ENCODE data around the gene TNFRSF4. TPM values are rescaled to one million over a fixed set of nuclear protein-coding genes. Genes with fewer than 3 reads are reported as not detected.

TNFRSF4 gene
- total and polyA plus RNA-seq, 5 donors from 2014 or later, result 19.0 to 65.8 (median 33.9) TPM

DNA sequence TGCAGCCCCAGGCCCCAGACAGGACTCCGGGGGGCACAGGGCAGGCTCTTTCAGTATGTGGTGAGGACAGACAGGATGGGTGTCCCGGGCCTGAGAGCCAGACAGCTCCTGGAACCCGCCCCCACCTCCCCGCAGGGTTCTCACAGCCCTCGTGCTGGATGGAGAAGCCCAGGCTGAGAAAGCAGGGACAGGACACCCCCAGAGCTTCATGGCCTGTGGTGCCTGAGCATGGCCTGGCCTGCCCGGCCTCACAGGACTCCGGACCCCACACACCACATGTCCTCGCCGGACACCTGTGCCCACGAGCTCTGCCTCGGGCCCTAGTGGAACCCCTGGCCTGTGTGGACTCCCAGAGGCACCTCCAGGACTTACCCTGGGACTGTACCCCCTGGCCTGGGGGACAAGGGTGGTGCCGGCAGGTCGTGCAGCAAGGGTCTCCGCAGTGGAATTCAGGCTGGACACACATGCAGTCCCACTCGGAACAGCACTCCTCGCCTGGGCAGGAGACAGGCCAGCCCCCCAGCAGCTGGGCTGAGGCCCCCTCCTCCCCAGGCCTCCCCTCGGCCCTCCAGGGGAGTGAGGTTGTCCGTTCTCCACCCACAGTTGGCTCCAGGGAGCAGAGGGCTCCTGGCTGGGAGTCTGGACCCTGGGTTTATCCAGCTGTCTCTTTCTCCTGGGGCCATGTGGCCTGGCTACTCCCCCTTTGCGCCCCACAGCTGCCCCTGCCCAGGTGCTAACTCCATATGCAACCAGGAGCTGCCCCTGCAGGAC, 8.8 kb downstream of the TNFRSF4 start:
- Mint-ChIP-seq H3K9me3 (no peaks in the 10 kb centered on the region), H3K27me3 (peaks cover 7% of the 10 kb centered on the region), H3K27ac (no peak overlapping the region), H3K4me1 (peaks cover 0 to 28% (median 13%) of the 10 kb centered on the region in 4 donors), H3K4me3 (peak overlapping the region; percentile 63 to 78 (median 73)), H3K36me3 (no peaks in the 10 kb centered on the region)
- Histone ChIP-seq H3K27me3 (ENCODE audit: control insufficient read depth, insufficient read depth, low read length) (no peaks in the 10 kb centered on the region), H3K27ac (ENCODE audit: insufficient read depth, low read length, poor library complexity, severe bottlenecking) (peak overlapping the region; percentile 88), H3K4me1 (ENCODE audit: control insufficient read depth, insufficient read depth, low read length, poor library complexity, severe bottlenecking) (peaks cover 59% of the 10 kb centered on the region), H3K4me3 (ENCODE audit: low read depth, low read length) (no peak overlapping the region), H3K36me3 (ENCODE audit: control insufficient read depth, insufficient read depth, low read length) (no peaks in the 10 kb centered on the region), H3K9me3 (ENCODE audit: control insufficient read depth in 2 of 2, low read length in 2 of 2) (no peaks in the 10 kb centered on the region)
- ATAC-seq (ENCODE audit: low read depth in 2 of 2), result no peak
- peak in 1 of 3 donors; percentile 1 for DNase-seq

DNA sequence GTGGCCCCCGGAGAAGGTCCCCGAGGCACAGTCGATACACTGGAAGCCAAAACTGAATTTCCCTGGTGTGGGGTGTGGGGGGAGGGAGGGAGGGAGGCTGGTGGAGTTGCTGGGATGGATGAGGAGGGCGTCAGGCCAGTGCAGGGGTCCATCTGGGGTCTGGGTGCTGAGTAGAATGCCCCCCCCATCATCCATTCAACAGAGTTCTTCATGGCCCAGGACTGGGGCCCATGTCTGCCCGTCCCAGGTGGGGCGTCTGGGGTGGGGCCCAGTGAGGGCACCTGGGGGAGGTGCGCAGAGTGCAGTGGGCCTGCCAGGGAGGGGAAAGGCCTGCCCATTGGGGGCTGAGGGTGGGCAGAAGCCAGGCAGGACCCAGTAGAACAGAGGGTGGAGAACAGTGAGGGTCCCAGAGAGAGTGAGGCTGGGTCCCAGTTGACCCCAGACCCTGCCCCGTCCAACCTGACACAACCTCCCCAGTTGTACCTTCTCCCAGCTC, 9.5 kb downstream of the TNFRSF4 start:
- Histone ChIP-seq H3K27me3 (ENCODE audit: control insufficient read depth, insufficient read depth, low read length) (no peaks in the 10 kb centered on the region), H3K36me3 (ENCODE audit: control insufficient read depth, insufficient read depth, low read length) (no peaks in the 10 kb centered on the region), H3K9me3 (ENCODE audit: control insufficient read depth in 2 of 2, low read length in 2 of 2) (no peaks in the 10 kb centered on the region), H3K27ac (ENCODE audit: insufficient read depth, low read length, poor library complexity, severe bottlenecking) (peak overlapping the region; percentile 88), H3K4me3 (ENCODE audit: low read depth, low read length) (no peak overlapping the region), H3K4me1 (ENCODE audit: control insufficient read depth, insufficient read depth, low read length, poor library complexity, severe bottlenecking) (peaks cover 58% of the 10 kb centered on the region)
- H3K36me3 Mint-ChIP-seq, result no peaks in the 10 kb centered on the region
- peak overlapping the region in 1 of 3 donors; percentile 43 for H3K27ac Mint-ChIP-seq
- ATAC-seq (ENCODE audit: low read depth in 2 of 2), result no peak
- peaks cover 7% of the 10 kb centered on the region for H3K27me3 Mint-ChIP-seq
- no peaks in the 10 kb centered on the region for H3K9me3 Mint-ChIP-seq
- peak in 1 of 3 donors; percentile 1 for DNase-seq
- H3K4me3 Mint-ChIP-seq, result peak overlapping the region in 3 of 4 donors; percentile 31 to 81 (median 63)
- H3K4me1 Mint-ChIP-seq, result peaks cover 0 to 29% (median 11%) of the 10 kb centered on the region in 4 donors

DNA sequence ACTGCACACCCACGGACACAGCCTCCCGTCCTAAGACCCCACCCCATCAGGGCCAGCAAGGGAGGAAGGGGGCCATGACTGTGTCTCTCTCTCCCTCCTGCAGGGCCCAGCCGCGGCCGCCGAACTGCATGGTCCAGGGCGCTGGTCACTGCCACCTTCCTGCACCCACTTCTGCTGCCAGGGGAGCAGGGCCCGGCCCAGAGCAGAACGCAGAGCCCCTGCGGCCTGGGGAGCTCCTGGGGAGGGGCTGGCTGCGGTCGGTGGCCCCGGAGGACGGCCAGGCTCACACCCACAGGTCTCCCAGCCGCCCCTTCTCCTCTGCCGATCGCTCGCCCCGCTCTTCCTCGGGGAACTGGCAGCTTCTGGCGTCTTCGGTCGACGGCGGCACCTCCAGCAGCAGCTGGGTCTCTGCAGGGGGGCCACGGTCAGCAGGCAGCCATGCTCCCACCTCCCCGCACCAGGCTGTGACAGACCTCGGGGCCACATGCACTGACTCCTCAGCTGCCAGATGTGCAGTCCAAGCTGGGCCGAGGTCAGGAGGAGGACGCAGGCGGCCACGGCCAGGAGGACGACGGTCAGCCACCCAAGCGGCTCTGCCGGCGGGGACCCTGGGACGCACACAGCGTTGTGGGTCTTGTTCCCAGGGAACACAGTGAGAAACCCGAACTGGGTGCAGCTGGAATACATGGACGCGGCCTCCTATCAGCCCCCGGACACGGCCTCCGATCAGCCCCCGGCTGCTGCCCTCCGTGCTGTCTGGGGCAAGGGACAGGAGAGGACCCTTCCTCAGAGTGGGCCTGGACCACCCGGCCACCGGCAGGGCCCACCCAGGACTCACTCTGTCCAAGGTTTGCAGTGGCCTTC, 10.2 kb downstream of the TNFRSF4 start:
- peaks cover 0 to 25% (median 9%) of the 10 kb centered on the region in 4 donors for H3K4me1 Mint-ChIP-seq
- ATAC-seq (ENCODE audit: low read depth in 2 of 2) (no peak), DNase-seq (peak in 1 of 3 donors; percentile 1)
- Histone ChIP-seq H3K27ac (ENCODE audit: insufficient read depth, low read length, poor library complexity, severe bottlenecking) (peak overlapping the region; percentile 88), H3K4me1 (ENCODE audit: control insufficient read depth, insufficient read depth, low read length, poor library complexity, severe bottlenecking) (peaks cover 51% of the 10 kb centered on the region), H3K4me3 (ENCODE audit: low read depth, low read length) (no peak overlapping the region), H3K27me3 (ENCODE audit: control insufficient read depth, insufficient read depth, low read length) (no peaks in the 10 kb centered on the region), H3K9me3 (ENCODE audit: control insufficient read depth in 2 of 2, low read length in 2 of 2) (no peaks in the 10 kb centered on the region), H3K36me3 (ENCODE audit: control insufficient read depth, insufficient read depth, low read length) (no peaks in the 10 kb centered on the region)
- no peaks in the 10 kb centered on the region for H3K36me3 Mint-ChIP-seq
- peaks cover 7% of the 10 kb centered on the region for H3K27me3 Mint-ChIP-seq
- no peaks in the 10 kb centered on the region for H3K9me3 Mint-ChIP-seq
- peak overlapping the region in 1 of 4 donors; percentile 81 for H3K4me3 Mint-ChIP-seq
- H3K27ac Mint-ChIP-seq, result no peak overlapping the region

DNA sequence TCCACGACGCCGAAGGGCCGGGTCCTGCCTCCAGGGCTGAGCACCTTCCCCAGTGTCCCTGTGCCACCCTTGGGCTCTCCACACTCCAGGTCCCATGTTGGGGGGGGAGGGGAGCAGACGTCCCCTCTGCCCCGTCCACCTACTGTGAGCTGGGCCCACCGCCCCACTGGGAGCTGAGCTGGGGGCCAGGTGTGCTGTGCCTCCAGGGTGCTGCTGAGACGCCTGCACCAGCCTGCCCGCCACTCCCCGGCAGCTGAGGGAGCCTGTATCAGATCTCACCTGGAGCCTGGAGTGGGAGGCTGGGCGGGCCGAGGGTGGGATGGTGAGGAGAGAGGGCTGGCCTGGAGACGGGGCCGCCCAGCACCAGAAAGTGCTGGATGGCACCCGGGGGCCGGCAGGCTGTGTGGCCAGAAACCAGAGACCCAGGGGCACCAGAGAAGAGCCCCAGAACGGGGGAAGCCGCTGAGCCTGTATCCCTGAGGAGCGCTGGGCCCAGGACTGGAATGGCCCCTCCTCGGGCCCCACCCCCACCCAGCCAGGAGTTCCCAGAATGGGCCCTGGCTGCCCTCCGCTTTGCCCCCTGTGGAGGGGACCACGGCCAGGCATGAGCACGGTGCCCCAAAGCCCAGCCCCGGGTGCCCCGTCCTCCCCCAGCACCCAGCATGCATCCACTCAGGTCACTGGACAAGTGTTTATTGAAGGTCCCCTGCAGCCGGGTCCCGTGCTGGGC, 11.0 kb downstream of the TNFRSF4 start:
- Histone ChIP-seq H3K4me3 (ENCODE audit: low read depth, low read length) (no peak overlapping the region), H3K4me1 (ENCODE audit: control insufficient read depth, insufficient read depth, low read length, poor library complexity, severe bottlenecking) (peaks cover 43% of the 10 kb centered on the region), H3K27me3 (ENCODE audit: control insufficient read depth, insufficient read depth, low read length) (no peaks in the 10 kb centered on the region), H3K9me3 (ENCODE audit: control insufficient read depth in 2 of 2, low read length in 2 of 2) (no peaks in the 10 kb centered on the region), H3K27ac (ENCODE audit: insufficient read depth, low read length, poor library complexity, severe bottlenecking) (peak overlapping the region; percentile 33), H3K36me3 (ENCODE audit: control insufficient read depth, insufficient read depth, low read length) (no peaks in the 10 kb centered on the region)
- H3K27me3 Mint-ChIP-seq, result peaks cover 1% of the 10 kb centered on the region
- ATAC-seq (ENCODE audit: low read depth in 2 of 2), result no peak
- no peaks in the 10 kb centered on the region for H3K36me3 Mint-ChIP-seq
- peak overlapping the region in 2 of 4 donors; percentile 35 to 38 for H3K4me3 Mint-ChIP-seq
- H3K27ac Mint-ChIP-seq, result no peak overlapping the region
- H3K4me1 Mint-ChIP-seq, result peaks cover 0 to 18% (median 4%) of the 10 kb centered on the region in 4 donors
- DNase-seq, result peak in 1 of 3 donors; percentile 6
- no peaks in the 10 kb centered on the region for H3K9me3 Mint-ChIP-seq

DNA sequence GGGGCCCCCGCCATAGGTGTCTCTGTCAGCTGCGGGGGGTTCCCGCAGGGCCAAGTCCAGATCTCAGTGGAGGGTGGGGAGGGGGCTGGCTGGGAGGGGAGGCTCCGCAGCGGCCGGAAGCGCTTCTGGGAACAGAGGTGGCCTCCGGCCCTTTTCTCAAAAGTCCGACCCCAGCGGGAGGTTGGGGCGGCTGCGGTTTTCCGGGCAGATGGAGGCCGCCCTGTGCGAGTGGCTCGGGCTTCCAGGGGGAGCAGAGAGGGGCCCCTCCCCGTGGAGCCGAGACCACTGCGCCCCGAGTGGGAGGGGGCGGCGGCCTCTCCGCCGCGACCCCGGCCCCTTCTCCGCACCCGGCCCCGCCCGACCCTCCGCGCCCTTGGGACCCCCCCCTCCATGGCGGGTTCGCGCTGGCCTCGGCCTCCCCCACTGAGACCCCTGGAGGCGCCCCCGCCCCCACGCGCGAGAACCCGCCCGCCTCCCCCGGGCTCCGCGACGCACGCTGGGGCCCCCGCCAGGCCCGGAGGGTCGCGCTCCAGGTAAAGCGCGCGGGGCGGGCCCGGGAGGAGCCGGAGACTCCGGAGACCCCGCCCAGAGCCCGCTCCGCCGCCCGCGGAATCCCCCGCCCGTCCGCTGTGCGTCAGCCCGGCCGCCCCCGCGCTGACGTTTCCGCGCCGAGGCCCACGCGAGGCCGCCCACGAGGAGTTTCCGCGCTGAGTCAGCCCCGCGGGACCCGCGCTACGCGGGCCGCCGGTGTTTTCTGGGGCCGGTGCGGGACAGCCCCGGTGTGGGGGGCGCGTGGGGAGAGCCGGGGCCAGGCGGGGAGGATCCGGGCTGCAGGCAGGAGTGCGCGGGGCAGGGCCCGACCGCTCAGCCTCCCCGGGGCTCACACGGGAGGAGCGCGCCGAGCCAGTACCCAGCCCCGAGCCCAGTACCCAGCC, 12.8 kb downstream of the TNFRSF4 start:
- Histone ChIP-seq H3K27ac (ENCODE audit: insufficient read depth, low read length, poor library complexity, severe bottlenecking) (peak overlapping the region; percentile 84), H3K4me3 (ENCODE audit: low read depth, low read length) (no peak overlapping the region), H3K27me3 (ENCODE audit: control insufficient read depth, insufficient read depth, low read length) (no peaks in the 10 kb centered on the region), H3K36me3 (ENCODE audit: control insufficient read depth, insufficient read depth, low read length) (no peaks in the 10 kb centered on the region), H3K4me1 (ENCODE audit: control insufficient read depth, insufficient read depth, low read length, poor library complexity, severe bottlenecking) (peaks cover 25% of the 10 kb centered on the region), H3K9me3 (ENCODE audit: control insufficient read depth in 2 of 2, low read length in 2 of 2) (no peaks in the 10 kb centered on the region)
- Mint-ChIP-seq H3K4me1 (peaks cover 0 to 11% (median 1%) of the 10 kb centered on the region in 4 donors), H3K27ac (no peak overlapping the region), H3K9me3 (no peaks in the 10 kb centered on the region), H3K27me3 (no peaks in the 10 kb centered on the region), H3K4me3 (peak overlapping the region in 3 of 4 donors; percentile 32 to 65 (median 48)), H3K36me3 (no peaks in the 10 kb centered on the region)
- DNase-seq, result peak; percentile 77 to 87 (median 87)
- ATAC-seq (ENCODE audit: low read depth in 2 of 2), result peak; percentile 75 to 78

DNA sequence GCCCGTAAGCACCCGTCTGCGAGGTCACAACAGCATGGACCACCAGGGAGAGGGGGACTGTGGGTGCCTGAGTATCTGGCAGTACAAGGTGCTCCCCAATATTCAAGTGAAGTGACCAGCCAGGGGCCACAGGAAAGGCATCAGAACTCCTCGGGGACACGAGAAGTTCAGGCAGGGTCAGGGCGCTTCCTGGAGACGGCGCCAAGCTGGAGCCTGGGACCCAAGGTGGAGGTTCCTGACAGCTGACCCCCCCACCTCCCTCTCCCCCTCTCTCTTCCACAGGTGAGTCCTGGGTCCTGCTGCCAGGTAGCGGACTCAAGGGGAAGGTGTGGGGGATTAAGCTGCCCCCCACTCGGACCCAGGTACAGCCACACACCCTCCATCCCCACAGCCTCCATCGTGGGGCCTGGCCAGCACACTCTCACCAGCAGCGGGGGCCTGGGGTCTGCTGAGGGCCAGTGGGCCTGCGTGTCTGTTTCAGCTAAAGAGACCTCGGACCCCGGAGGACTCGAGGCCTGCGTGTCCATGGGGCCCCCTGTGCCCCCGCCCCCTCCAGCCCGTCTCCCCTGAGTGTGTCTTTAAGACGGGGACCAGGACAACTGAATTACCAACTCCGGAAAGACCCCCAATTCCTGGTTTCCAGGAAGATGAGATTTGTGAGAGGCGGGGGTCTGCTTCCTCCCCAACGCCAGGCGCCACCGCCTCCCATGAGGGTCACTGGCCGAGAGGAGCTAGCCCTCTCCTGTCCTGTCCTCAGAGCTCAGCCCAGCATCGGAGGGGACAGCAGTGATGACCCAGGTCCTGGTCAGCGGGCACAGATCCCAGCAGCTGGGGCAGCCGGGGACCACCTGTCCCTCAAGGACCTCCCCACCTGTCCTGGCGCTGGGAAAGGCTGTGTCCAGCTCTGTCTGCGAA, 13.7 kb downstream of the TNFRSF4 start:
- peaks cover 0 to 8% (median 1%) of the 10 kb centered on the region in 4 donors for H3K4me1 Mint-ChIP-seq
- Histone ChIP-seq H3K4me3 (ENCODE audit: low read depth, low read length) (no peak overlapping the region), H3K27me3 (ENCODE audit: control insufficient read depth, insufficient read depth, low read length) (no peaks in the 10 kb centered on the region), H3K4me1 (ENCODE audit: control insufficient read depth, insufficient read depth, low read length, poor library complexity, severe bottlenecking) (peaks cover 16% of the 10 kb centered on the region), H3K36me3 (ENCODE audit: control insufficient read depth, insufficient read depth, low read length) (no peaks in the 10 kb centered on the region), H3K9me3 (ENCODE audit: control insufficient read depth in 2 of 2, low read length in 2 of 2) (no peaks in the 10 kb centered on the region), H3K27ac (ENCODE audit: insufficient read depth, low read length, poor library complexity, severe bottlenecking) (peak overlapping the region; percentile 84)
- H3K36me3 Mint-ChIP-seq, result no peaks in the 10 kb centered on the region
- DNase-seq, result no peak
- H3K27me3 Mint-ChIP-seq, result no peaks in the 10 kb centered on the region
- H3K4me3 Mint-ChIP-seq, result peak overlapping the region; percentile 69 to 91 (median 78)
- no peak for ATAC-seq (ENCODE audit: low read depth in 2 of 2)
- H3K9me3 Mint-ChIP-seq, result peaks cover 0 to 1% (median 0%) of the 10 kb centered on the region in 7 donors
- peak overlapping the region; percentile 14 to 86 (median 65) for H3K27ac Mint-ChIP-seq
